Stimulated activated CD8-positive, alpha-beta memory T cell treated with anti-CD3 and anti-CD28 coated beads, Interleukin-4, amount 100 ng/mL, for 24 hours (primary cell): ENCODE measurements around the gene CARM1.
"Not testable (repeated sequence)": the region's sequence is repeated elsewhere in the genome, so short reads cannot be mapped to it uniquely, and the experiment has no call there.

Experiments
- DNase-seq: peaks from one replicate; pipeline ENCODE4 v3.0.0-alpha.2; 2020; ENCODE audit warnings: low read depth

Gene CARM1

GRCh38 chr19:10929402-10929794, 58.0 kb downstream of the CARM1 start:
- DNase-seq, result no peak

- DNase-seq, result no peak
These were observed 64.2 kb downstream of the CARM1 start for GRCh38 chr19:10935371-10936059.

GRCh38 chr19:10936661-10937084, 65.3 kb downstream of the CARM1 start:
- DNase-seq, result no peak

GRCh38 chr19:10941649-10942048, 70.3 kb downstream of the CARM1 start:
- not testable (repeated sequence) for DNase-seq

GRCh38 chr19:10943412-10943811, 72.1 kb downstream of the CARM1 start:
- not testable (repeated sequence) for DNase-seq

GRCh38 chr19:10945264-10945663, 73.9 kb downstream of the CARM1 start:
- no peak for DNase-seq

- no peak for DNase-seq
These were observed 75.8 kb downstream of the CARM1 start for GRCh38 chr19:10946958-10947657.

GRCh38 chr19:10952809-10953208, 81.5 kb downstream of the CARM1 start:
- no peak for DNase-seq

- DNase-seq, result not testable (repeated sequence)
These were observed 88.1 kb downstream of the CARM1 start for GRCh38 chr19:10959277-10959968.

- DNase-seq, result peak; percentile 97
These were observed 89.1 kb downstream of the CARM1 start, which contains the start of gene SMARCA4 for GRCh38 chr19:10960314-10961072. Gene SMARCA4, plus strand, starts transcription at chr19:10961030. Its CDS starts 23,122 bp downstream, at chr19:10984152.

GRCh38 chr19:10961073-10961860, 89.9 kb downstream of the CARM1 start:
- no peak for DNase-seq

GRCh38 chr19:10962863-10963262, 91.5 kb downstream of the CARM1 start:
- no peak for DNase-seq

- no peak for DNase-seq
These were observed 92.5 kb downstream of the CARM1 start for GRCh38 chr19:10963865-10964264.

- no peak for DNase-seq
These were observed 93.5 kb downstream of the CARM1 start for GRCh38 chr19:10964903-10965302.

- DNase-seq, result no peak
These were observed 94.0 kb downstream of the CARM1 start for GRCh38 chr19:10965398-10965797.

- no peak for DNase-seq
These were observed 95.5 kb downstream of the CARM1 start for GRCh38 chr19:10966809-10967208.

GRCh38 chr19:10968527-10969135, 97.3 kb downstream of the CARM1 start:
- no peak for DNase-seq

- DNase-seq, result no peak
These were observed 99.9 kb downstream of the CARM1 start for GRCh38 chr19:10971107-10971726.
